A673 (cell line): ENCODE results near the gene HOXD4.

Source experiments
- EZH2 ChIP-seq: fragments of 200-600 bp; sonication (generic); IDR thresholded peaks from 2 replicates; pipeline ENCODE4 v1.6.1; 2017; ENCODE audit warnings: borderline replicate concordance, low read depth, mild to moderate bottlenecking, mixed read lengths, antibody characterized with exemption, low read length; ENCODE audit not compliant: poor library complexity, severe bottlenecking
- TF ChIP-seq, protein P1 (sequence below): fragments of 300-800, 200-600 bp; sonication (generic); conservative IDR thresholded peaks from 2 replicates; pipeline ENCODE4 v1.5.1; 2017; ENCODE audit warnings: low read depth, mild to moderate bottlenecking, antibody characterized with exemption, low read length, moderate library complexity, mixed read lengths

DNA sequence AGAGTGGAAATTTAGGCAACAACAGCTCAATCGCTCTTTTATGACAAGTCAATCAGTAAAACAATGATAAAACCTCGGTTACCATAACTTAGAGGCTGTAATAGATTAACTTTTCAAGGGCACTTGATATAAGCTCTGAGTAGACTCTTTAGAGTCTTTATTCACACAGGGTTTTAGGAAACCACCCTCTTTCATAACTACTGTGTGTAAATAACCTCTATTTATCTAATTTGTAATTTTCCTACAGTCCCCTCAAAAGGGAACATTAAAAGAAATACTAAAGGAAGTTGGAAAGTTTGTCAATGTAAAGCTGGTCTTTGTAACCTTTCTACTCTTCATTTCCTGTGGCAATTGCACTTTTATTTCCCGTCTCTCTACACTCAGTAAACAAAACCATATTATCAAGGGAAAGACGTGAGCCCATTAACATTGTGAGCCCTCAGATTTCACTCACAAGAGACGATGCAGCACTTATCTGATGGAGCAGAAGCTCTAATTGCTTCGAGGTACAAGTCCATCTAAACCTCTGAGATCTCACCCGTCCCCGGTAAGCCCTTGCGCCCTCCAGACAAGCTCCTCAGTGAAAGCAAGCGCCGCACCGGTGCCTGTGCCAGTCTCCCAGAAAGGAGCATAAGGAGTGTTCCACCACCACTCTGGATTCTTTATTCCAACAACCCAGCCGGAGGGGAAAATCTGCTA is 36.0 kb downstream of the HOXD4 start:
- TF ChIP-seq, protein P1, sequence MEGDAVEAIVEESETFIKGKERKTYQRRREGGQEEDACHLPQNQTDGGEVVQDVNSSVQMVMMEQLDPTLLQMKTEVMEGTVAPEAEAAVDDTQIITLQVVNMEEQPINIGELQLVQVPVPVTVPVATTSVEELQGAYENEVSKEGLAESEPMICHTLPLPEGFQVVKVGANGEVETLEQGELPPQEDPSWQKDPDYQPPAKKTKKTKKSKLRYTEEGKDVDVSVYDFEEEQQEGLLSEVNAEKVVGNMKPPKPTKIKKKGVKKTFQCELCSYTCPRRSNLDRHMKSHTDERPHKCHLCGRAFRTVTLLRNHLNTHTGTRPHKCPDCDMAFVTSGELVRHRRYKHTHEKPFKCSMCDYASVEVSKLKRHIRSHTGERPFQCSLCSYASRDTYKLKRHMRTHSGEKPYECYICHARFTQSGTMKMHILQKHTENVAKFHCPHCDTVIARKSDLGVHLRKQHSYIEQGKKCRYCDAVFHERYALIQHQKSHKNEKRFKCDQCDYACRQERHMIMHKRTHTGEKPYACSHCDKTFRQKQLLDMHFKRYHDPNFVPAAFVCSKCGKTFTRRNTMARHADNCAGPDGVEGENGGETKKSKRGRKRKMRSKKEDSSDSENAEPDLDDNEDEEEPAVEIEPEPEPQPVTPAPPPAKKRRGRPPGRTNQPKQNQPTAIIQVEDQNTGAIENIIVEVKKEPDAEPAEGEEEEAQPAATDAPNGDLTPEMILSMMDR, result no peak
- TF ChIP-seq EZH2, result no peak
